OCI-LY3 (cell line): ENCODE results near the gene TIMP3.

Experiments
- H2AFZ ChIP-seq: fragments of 200-600, 300-600 bp; shearing (Covaris generic); 2 replicates; pipeline ENCODE4 v1.6.0; 2014; ENCODE audit warnings: antibody characterized with exemption, low read depth, low read length
- H3K27ac ChIP-seq: fragments of 200-600, 300-600 bp; sonication (generic); 2 replicates; pipeline ENCODE4 v1.5.1; 2014; ENCODE audit warnings: mild to moderate bottlenecking, low read length, moderate library complexity, mixed read lengths
- H3K27me3 ChIP-seq: fragments of 200-600, 300-600 bp; sonication (generic); 2 replicates; pipeline ENCODE4 v1.6.1; 2014; ENCODE audit warnings: low read depth, low read length, mixed read lengths
- H3K36me3 ChIP-seq: fragments of 200-600, 300-600 bp; sonication (generic); replicated peaks from 2 replicates; pipeline ENCODE3; 2014; ENCODE audit warnings: low read depth, low read length, mixed read lengths
- H3K4me1 ChIP-seq: fragments of 300-600, 200-600 bp; sonication (generic); 2 replicates; pipeline ENCODE4 v1.6.1; 2014; ENCODE audit warnings: low read length, mixed read lengths
- H3K4me2 ChIP-seq: fragments of 200-600, 300-600 bp; sonication (generic); 2 replicates; pipeline ENCODE4 v1.6.1; 2014; ENCODE audit warnings: low read length, mixed read lengths
- H3K4me3 ChIP-seq: fragments of 300-600, 200-600 bp; sonication (generic); 2 replicates; pipeline ENCODE4 v1.5.1; 2014; ENCODE audit warnings: antibody characterized with exemption, mild to moderate bottlenecking, low read length, moderate library complexity
- H3K79me2 ChIP-seq: fragments of 300-600, 200-600 bp; shearing (Covaris generic); 2 replicates; pipeline ENCODE4 v1.6.1; 2014; ENCODE audit warnings: mild to moderate bottlenecking, low read length, mixed read lengths
- H3K9ac ChIP-seq: fragments of 300-600, 200-600 bp; shearing (Covaris generic); 2 replicates; pipeline ENCODE4 v1.6.0; 2014; ENCODE audit warnings: mild to moderate bottlenecking, low read length, moderate library complexity
- H3K9me3 ChIP-seq: fragments of 200-600, 300-600 bp; shearing (Covaris generic); 2 replicates; pipeline ENCODE4 v1.6.1; 2014; ENCODE audit warnings: low read length, mixed read lengths; ENCODE audit not compliant: insufficient read depth
- H4K20me1 ChIP-seq: fragments of 200-600, 300-600 bp; sonication (generic); 2 replicates; pipeline ENCODE4 v1.6.1; 2016; ENCODE audit warnings: low read length, mixed read lengths; ENCODE audit not compliant: insufficient read depth
- CTCF ChIP-seq: fragments of 200-600, 300-600 bp; sonication (generic); IDR thresholded peaks from 2 replicates; pipeline ENCODE4 v1.5.1; 2014; ENCODE audit warnings: antibody characterized with exemption, low read length, low read depth
- EZH2phosphoT487 ChIP-seq: fragments of 200-600 bp; shearing (Covaris generic); IDR thresholded peaks from 2 replicates; pipeline ENCODE4 v1.6.1; 2018; ENCODE audit warnings: antibody characterized with exemption, mixed run types, low read depth

The TIMP3 gene

GRCh38 chr22:32864041-32864440, 62.5 kb downstream of the TIMP3 start:
- Histone ChIP-seq H3K27ac (no peak overlapping the region), H3K36me3 (no peaks in the 10 kb centered on the region), H3K4me2 (no peak overlapping the region), H2AFZ (no peak overlapping the region), H4K20me1 (no peaks in the 10 kb centered on the region), H3K4me1 (no peaks in the 10 kb centered on the region), H3K27me3 (peaks cover 34% of the 10 kb centered on the region), H3K9ac (no peak overlapping the region), H3K4me3 (no peak overlapping the region), H3K79me2 (no peaks in the 10 kb centered on the region), H3K9me3 (no peaks in the 10 kb centered on the region)
- no peak for TF ChIP-seq CTCF
- TF ChIP-seq EZH2phosphoT487 = no peak

- no peaks in the 10 kb centered on the region for H3K4me1 ChIP-seq
- H3K36me3 ChIP-seq = no peaks in the 10 kb centered on the region
- H3K9me3 ChIP-seq = no peaks in the 10 kb centered on the region
- H3K4me2 ChIP-seq = no peak overlapping the region
- peaks cover 33% of the 10 kb centered on the region for H3K27me3 ChIP-seq
- no peak overlapping the region for H3K27ac ChIP-seq
- TF ChIP-seq CTCF (no peak), EZH2phosphoT487 (no peak)
- H3K4me3 ChIP-seq = no peak overlapping the region
- H2AFZ ChIP-seq = no peak overlapping the region
- H4K20me1 ChIP-seq = no peaks in the 10 kb centered on the region
- no peaks in the 10 kb centered on the region for H3K79me2 ChIP-seq
- no peak overlapping the region for H3K9ac ChIP-seq
Measured at GRCh38 chr22:32864596-32864995, 63.1 kb downstream of the TIMP3 start.

GRCh38 chr22:32866953-32867352, 65.4 kb downstream of the TIMP3 start:
- Histone ChIP-seq H3K27ac (no peak overlapping the region), H3K27me3 (peaks cover 39% of the 10 kb centered on the region), H3K36me3 (no peaks in the 10 kb centered on the region), H4K20me1 (no peaks in the 10 kb centered on the region), H3K4me2 (no peak overlapping the region), H3K79me2 (no peaks in the 10 kb centered on the region), H3K4me1 (no peaks in the 10 kb centered on the region), H3K9ac (no peak overlapping the region), H2AFZ (no peak overlapping the region), H3K9me3 (no peaks in the 10 kb centered on the region), H3K4me3 (no peak overlapping the region)
- TF ChIP-seq EZH2phosphoT487 = no peak
- no peak for TF ChIP-seq CTCF

GRCh38 chr22:32868946-32869345, 67.4 kb downstream of the TIMP3 start:
- no peaks in the 10 kb centered on the region for H3K9me3 ChIP-seq
- no peak overlapping the region for H3K9ac ChIP-seq
- H4K20me1 ChIP-seq = no peaks in the 10 kb centered on the region
- no peak overlapping the region for H3K27ac ChIP-seq
- peaks cover 34% of the 10 kb centered on the region for H3K27me3 ChIP-seq
- H3K36me3 ChIP-seq = no peaks in the 10 kb centered on the region
- H3K4me1 ChIP-seq = no peaks in the 10 kb centered on the region
- H3K4me2 ChIP-seq = no peak overlapping the region
- H2AFZ ChIP-seq = no peak overlapping the region
- TF ChIP-seq CTCF (no peak), EZH2phosphoT487 (no peak)
- H3K79me2 ChIP-seq = no peaks in the 10 kb centered on the region
- no peak overlapping the region for H3K4me3 ChIP-seq
